HL-60 (cell line): ENCODE data around the gene TMOD1.

Experiments
- GABPA ChIP-seq: IDR thresholded peaks from 2 replicates; pipeline ENCODE4 v1.6.1; 2012; ENCODE audit warnings: low read depth
- POLR2AphosphoS5 ChIP-seq: IDR thresholded peaks from 2 replicates; pipeline ENCODE4 v1.6.1; 2012; ENCODE audit warnings: low read depth
- SPI1 ChIP-seq: IDR thresholded peaks from 2 replicates; pipeline ENCODE4 v1.6.1; 2012; ENCODE audit warnings: low read depth, mild to moderate bottlenecking, borderline replicate concordance
- TF ChIP-seq, protein P1 (sequence below): IDR thresholded peaks from one replicate; pipeline ENCODE4 v1.5.1; 2011; ENCODE audit warnings: low read length, control low read depth, inconsistent platforms; ENCODE audit not compliant: insufficient read depth
- TF ChIP-seq, protein P2 (sequence below): IDR thresholded peaks from 2 replicates; pipeline ENCODE4 v1.6.1; 2012; ENCODE audit warnings: low read depth; ENCODE audit not compliant: insufficient replicate concordance

DNA sequence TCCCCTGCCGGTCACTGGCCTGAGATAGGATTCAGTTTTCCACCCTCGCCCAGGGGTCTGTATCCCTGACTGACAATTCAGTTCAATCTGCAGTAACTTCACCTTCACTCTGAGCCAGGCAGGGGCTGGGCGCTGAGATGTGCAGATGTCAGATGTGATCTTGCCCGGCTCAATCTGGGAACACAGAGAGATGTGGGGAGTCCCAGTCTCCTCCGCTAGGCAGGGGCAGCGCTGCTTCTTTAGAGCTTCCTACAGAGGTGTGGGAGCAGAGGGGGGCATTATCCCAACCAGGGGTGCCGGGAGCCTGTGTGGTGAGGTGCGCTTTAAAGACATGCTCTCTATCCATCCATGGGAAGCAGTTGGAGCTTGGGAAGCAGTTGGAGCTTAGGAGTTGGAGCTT, 14.6 kb downstream of the TMOD1 start:
- TF ChIP-seq, protein P1, sequence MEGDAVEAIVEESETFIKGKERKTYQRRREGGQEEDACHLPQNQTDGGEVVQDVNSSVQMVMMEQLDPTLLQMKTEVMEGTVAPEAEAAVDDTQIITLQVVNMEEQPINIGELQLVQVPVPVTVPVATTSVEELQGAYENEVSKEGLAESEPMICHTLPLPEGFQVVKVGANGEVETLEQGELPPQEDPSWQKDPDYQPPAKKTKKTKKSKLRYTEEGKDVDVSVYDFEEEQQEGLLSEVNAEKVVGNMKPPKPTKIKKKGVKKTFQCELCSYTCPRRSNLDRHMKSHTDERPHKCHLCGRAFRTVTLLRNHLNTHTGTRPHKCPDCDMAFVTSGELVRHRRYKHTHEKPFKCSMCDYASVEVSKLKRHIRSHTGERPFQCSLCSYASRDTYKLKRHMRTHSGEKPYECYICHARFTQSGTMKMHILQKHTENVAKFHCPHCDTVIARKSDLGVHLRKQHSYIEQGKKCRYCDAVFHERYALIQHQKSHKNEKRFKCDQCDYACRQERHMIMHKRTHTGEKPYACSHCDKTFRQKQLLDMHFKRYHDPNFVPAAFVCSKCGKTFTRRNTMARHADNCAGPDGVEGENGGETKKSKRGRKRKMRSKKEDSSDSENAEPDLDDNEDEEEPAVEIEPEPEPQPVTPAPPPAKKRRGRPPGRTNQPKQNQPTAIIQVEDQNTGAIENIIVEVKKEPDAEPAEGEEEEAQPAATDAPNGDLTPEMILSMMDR: no peak
- TF ChIP-seq POLR2AphosphoS5: no peak
- TF ChIP-seq, protein P2, sequence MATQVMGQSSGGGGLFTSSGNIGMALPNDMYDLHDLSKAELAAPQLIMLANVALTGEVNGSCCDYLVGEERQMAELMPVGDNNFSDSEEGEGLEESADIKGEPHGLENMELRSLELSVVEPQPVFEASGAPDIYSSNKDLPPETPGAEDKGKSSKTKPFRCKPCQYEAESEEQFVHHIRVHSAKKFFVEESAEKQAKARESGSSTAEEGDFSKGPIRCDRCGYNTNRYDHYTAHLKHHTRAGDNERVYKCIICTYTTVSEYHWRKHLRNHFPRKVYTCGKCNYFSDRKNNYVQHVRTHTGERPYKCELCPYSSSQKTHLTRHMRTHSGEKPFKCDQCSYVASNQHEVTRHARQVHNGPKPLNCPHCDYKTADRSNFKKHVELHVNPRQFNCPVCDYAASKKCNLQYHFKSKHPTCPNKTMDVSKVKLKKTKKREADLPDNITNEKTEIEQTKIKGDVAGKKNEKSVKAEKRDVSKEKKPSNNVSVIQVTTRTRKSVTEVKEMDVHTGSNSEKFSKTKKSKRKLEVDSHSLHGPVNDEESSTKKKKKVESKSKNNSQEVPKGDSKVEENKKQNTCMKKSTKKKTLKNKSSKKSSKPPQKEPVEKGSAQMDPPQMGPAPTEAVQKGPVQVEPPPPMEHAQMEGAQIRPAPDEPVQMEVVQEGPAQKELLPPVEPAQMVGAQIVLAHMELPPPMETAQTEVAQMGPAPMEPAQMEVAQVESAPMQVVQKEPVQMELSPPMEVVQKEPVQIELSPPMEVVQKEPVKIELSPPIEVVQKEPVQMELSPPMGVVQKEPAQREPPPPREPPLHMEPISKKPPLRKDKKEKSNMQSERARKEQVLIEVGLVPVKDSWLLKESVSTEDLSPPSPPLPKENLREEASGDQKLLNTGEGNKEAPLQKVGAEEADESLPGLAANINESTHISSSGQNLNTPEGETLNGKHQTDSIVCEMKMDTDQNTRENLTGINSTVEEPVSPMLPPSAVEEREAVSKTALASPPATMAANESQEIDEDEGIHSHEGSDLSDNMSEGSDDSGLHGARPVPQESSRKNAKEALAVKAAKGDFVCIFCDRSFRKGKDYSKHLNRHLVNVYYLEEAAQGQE: no peak
- TF ChIP-seq GABPA: no peak
- TF ChIP-seq SPI1: no peak
